Neutrophil (primary cell): Measurements from ENCODE around the gene PLSCR3.
"Not testable (repeated sequence)": the region's sequence is repeated elsewhere in the genome, so short reads cannot be mapped to it uniquely, and the experiment has no call there.

Experiments used
- H3K27ac ChIP-seq: fragments of 200-600 bp; sonication (generic); 2 replicates; pipeline ENCODE4 v1.5.1; 2016; ENCODE audit warnings: mild to moderate bottlenecking, moderate library complexity
- H3K27me3 ChIP-seq: fragments of 200-600 bp; sonication (generic); 2 replicates; pipeline ENCODE4 v1.6.0; 2016; ENCODE audit warnings: mild to moderate bottlenecking
- H3K36me3 ChIP-seq: fragments of 200-600 bp; sonication (generic); 2 replicates; pipeline ENCODE4 v1.5.1; 2017
- H3K4me1 ChIP-seq, 2 experiments: fragments of 200-600 bp in 1 of 2; sonication (generic) in 1 of 2; 1 replicate in 1 of 2; 2 replicates in 1 of 2; pipeline versions ENCODE4 v1.5.1 to v1.6.1; 2013 to 2016; ENCODE audit warnings: low read depth in 1 of 2, low read length in 1 of 2, mild to moderate bottlenecking in 1 of 2, moderate library complexity in 1 of 2; ENCODE audit not compliant: control insufficient read depth in 1 of 2, insufficient read depth in 1 of 2
- H3K4me3 ChIP-seq, 2 experiments: fragments of 200-600 bp in 1 of 2; sonication (generic) in 1 of 2; 1 replicate in 1 of 2; 2 replicates in 1 of 2; pipeline ENCODE4 v1.5.1; 2013 to 2016; ENCODE audit warnings: low read depth in 1 of 2, low read length in 1 of 2, mild to moderate bottlenecking in 1 of 2, moderate library complexity in 1 of 2
- H3K9me3 ChIP-seq: fragments of 200-600 bp; sonication (generic); 2 replicates; pipeline ENCODE4 v1.5.1; 2016
- TF ChIP-seq, protein P1 (sequence below): fragments of 200-600 bp; sonication (generic); IDR thresholded peaks from 2 replicates; pipeline ENCODE4 v1.5.1; 2016; ENCODE audit warnings: antibody characterized with exemption

Gene PLSCR3

DNA sequence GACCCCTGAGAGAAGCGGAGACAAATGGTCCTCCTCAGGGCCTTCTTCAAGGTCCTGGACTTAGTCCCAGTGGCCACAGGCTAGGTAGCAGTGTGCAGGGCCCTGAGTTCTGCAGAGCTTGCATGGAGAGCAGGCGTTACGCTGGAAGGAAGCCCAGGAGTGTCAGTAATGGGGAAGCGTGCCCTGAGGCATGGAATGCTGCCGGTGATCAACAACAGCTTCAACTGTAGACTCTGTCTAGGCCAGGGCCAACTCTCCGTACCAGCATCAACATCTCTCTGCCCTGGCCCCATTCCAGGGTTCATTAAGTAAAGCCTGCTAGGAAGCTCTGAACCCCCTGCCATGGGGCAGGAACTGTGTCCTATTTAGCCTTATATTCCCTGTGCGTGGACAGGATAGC is 14.0 kb downstream of the PLSCR3 start:
- H3K4me1 ChIP-seq: peaks cover 7 to 10% of the 10 kb centered on the region in 2 experiments
- H3K36me3 ChIP-seq: no peaks in the 10 kb centered on the region
- H3K27me3 ChIP-seq: peaks cover 96% of the 10 kb centered on the region
- no peak overlapping the region for H3K4me3 ChIP-seq
- H3K27ac ChIP-seq: no peak overlapping the region
- TF ChIP-seq, protein P1, sequence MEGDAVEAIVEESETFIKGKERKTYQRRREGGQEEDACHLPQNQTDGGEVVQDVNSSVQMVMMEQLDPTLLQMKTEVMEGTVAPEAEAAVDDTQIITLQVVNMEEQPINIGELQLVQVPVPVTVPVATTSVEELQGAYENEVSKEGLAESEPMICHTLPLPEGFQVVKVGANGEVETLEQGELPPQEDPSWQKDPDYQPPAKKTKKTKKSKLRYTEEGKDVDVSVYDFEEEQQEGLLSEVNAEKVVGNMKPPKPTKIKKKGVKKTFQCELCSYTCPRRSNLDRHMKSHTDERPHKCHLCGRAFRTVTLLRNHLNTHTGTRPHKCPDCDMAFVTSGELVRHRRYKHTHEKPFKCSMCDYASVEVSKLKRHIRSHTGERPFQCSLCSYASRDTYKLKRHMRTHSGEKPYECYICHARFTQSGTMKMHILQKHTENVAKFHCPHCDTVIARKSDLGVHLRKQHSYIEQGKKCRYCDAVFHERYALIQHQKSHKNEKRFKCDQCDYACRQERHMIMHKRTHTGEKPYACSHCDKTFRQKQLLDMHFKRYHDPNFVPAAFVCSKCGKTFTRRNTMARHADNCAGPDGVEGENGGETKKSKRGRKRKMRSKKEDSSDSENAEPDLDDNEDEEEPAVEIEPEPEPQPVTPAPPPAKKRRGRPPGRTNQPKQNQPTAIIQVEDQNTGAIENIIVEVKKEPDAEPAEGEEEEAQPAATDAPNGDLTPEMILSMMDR: no peak
- H3K9me3 ChIP-seq: no peaks in the 10 kb centered on the region

DNA sequence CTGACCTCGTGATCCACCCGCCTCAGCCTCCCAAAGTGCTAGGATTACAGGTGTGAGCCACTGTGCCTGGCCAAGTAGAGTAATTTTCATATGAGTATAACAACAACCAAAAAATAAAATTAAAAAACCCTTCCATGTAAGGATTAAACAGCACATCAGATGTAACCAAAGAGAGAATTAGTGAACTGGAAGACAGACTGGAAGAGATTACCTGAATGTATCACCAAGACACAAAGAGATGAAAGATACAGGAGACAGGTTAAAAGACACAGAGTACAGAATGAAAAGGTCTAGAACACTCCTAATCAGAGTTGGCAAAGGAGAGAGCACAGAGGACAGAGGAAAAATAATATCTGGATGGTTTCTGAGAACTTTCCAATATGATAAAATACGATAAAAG is 15.2 kb downstream of the PLSCR3 start:
- H3K27me3 ChIP-seq: peaks cover 84% of the 10 kb centered on the region
- TF ChIP-seq, protein P1: no peak
- H3K36me3 ChIP-seq: no peaks in the 10 kb centered on the region
- no peak overlapping the region for H3K4me3 ChIP-seq
- H3K27ac ChIP-seq: no peak overlapping the region
- H3K4me1 ChIP-seq: peaks cover 7% of the 10 kb centered on the region in 2 experiments
- H3K9me3 ChIP-seq: no peaks in the 10 kb centered on the region

DNA sequence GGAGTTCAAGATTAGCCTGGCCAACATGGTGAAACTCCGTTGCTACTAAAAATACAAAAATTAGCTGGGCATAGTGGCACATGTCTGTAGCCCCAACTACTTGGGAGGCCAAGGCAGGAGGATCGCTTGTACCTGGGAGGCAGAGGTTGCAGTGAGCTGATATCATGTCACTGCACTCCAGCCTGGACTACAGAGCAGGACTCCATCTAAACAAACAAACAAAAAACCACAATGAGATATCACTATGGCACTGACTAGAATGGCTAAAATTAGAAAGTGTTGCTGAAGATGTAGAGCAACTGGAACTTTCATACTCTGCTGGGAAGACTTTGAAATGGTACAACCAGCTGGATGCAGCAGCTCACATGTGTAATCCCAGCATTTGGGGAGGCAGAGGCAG is 20.0 kb downstream of the PLSCR3 start:
- peaks cover 47% of the 10 kb centered on the region for H3K27me3 ChIP-seq
- no peaks in the 10 kb centered on the region for H3K4me1 ChIP-seq
- H3K27ac ChIP-seq: no peak overlapping the region
- no peak overlapping the region for H3K4me3 ChIP-seq
- TF ChIP-seq, protein P1: no peak
- H3K9me3 ChIP-seq: no peaks in the 10 kb centered on the region
- H3K36me3 ChIP-seq: no peaks in the 10 kb centered on the region

DNA sequence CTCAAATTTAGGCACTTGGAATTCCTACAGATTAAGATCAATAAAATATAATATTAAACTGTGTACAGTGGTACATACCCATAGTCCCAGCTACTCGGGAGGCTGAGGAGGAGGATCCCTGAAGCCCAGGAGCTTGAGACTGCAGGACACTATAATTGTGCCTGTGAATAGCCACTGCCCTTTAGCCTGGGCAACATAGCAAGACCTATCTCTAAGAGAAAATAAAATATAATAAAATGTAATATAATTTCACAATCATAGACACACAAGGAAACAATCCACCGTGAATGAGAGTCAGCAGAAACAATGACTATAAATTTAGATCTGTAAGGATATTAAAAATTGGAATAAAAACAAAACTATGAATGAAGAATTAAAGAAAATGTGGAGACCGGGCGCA is 23.5 kb downstream of the PLSCR3 start:
- H3K36me3 ChIP-seq: no peaks in the 10 kb centered on the region
- no peaks in the 10 kb centered on the region for H3K4me1 ChIP-seq
- TF ChIP-seq, protein P1: no peak
- H3K4me3 ChIP-seq: no peak overlapping the region
- no peak overlapping the region for H3K27ac ChIP-seq
- H3K27me3 ChIP-seq: peaks cover 19% of the 10 kb centered on the region
- no peaks in the 10 kb centered on the region for H3K9me3 ChIP-seq

DNA sequence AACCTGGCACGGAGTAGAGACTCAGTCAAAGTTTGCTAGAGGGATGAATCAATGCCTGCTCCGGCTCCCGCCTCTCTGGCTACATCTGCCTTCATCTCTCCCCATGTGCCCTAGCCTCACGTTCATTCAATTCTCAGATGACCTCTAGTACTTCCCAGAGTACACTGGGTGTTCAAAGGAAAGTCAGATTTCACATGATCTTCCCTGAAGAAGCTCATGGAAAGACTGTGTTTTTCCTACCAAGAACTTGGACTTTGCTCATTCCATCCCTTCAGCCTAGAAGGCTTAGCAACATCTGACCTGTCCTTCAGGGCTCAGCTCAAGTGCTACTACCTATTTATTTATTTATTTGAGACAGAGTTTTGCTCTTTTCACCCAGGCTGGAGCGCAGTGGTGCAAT is 24.5 kb downstream of the PLSCR3 start:
- TF ChIP-seq, protein P1: no peak

DNA sequence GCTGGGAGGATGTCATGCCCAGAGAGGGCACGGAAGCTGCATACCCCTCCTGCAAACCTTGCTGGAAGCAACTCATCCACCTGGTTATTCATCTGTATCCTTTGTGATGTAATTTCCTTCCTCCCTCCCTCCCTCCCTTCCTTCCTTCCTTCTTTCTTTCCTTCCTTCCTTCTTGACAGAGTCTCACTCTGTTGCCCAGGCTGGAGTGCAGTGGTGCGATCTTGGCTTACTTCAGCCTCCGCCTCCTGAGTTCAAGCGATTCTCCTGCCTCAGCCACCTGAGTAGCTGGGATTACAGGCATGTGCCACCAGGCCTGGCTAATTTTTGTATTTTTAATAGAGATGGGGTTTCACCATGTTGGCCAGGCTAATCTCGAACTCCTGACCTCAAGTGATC is 25.7 kb downstream of the PLSCR3 start:
- H3K27me3 ChIP-seq: peaks cover 15% of the 10 kb centered on the region
- not testable (repeated sequence) for H3K27ac ChIP-seq, H3K4me1 ChIP-seq, H3K4me3 ChIP-seq, H3K9me3 ChIP-seq, H3K36me3 ChIP-seq

More for the DNA sequence above, 24.5 kb downstream of the PLSCR3 start:
- Histone ChIP-seq H3K4me1 (no peaks in the 10 kb centered on the region), H3K27me3 (peaks cover 15% of the 10 kb centered on the region), H3K36me3 (no peaks in the 10 kb centered on the region), H3K27ac (no peak overlapping the region), H3K4me3 (no peak overlapping the region), H3K9me3 (no peaks in the 10 kb centered on the region)
